Measurements from ENCODE around the gene NFU1. TPM values are rescaled to one million over a fixed set of nuclear protein-coding genes. Genes with fewer than 3 reads are reported as not detected.

NFU1 gene
- total and polyA plus RNA-seq, 9 of the 15 experiments (the other 6 are each of a cell fraction or from before 2014, with no cell fraction given): 33.3 to 61.8 (median 53.7) TPM

DNA sequence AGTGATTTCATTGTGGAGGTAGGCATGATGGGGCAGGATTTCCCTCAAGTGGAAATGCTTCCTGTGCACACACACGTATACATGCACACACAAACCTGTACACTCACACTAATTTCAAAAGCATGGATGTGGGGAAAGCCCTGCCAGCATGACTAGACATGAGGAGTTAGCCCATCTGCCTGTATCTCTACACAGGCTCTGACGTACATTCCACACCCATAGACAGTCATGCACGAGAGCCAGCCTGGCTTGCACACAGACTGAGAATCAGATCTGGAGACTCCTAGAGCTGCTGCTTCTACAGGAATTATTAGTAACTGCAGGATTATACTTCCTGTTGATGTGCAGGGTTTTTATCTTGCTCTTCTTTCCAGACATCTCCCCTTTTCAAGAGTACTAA, 27.3 kb upstream of the NFU1 start:
- H2AFZ ChIP-seq (ENCODE audit: low read depth, low read length): no peak overlapping the region
- peak in 2 of 4 experiments; percentile 9 to 12 for DNase-seq (ENCODE audit: extremely low read depth in 1 of 4, low spot score in 3 of 4)
- no peaks in the 10 kb centered on the region for H3K79me2 ChIP-seq (ENCODE audit: control insufficient read depth, insufficient read depth, low read length)
- CTCF ChIA-PET (ENCODE audit: low intra/inter-chr PET ratio): no interaction called here
- ATAC-seq: peak; percentile 79
- H3K27me3 ChIP-seq (ENCODE audit: control insufficient read depth in 2 of 2, insufficient read depth in 2 of 2, low read length in 2 of 2): no peaks in the 10 kb centered on the region
- no peak overlapping the region for H3K27ac ChIP-seq (ENCODE audit: extremely low read depth, low read depth, low read length)
- intact Hi-C loops (cut with micrococcal nuclease) (no loop called here), in situ Hi-C loops (cut with MboI) (no loop called here)
- H3K36me3 ChIP-seq (ENCODE audit: control insufficient read depth, insufficient read depth, low read length): no peaks in the 10 kb centered on the region; the same call in 2 of the 3 replicates
- H3K4me3 ChIP-seq: no peak overlapping the region
- POLR2A ChIA-PET: interaction anchor here (0.6 to 1.7 kb wide), 4 partner anchors 11 to 24 kb away, joined by 3 to 6 read pairs (median 5); no protein-coding TSS in a partner anchor
- TF ChIP-seq CREM (IDR thresholded peaks at IDR 0.05; ENCODE audit: low read depth) (0 out of 2 replicates have a peak, but pooled peaks have one; percentile 15), ATF1 (CRISPR knock-in tag; IDR thresholded peaks at IDR 0.05) (no peak), ATF1 (tag; IDR thresholded peaks at IDR 0.05) (0 out of 2 replicates have a peak, but pooled peaks have one; percentile 15), BHLHE40 (IDR thresholded peaks at IDR 0.05; ENCODE audit: low read length) (0 out of 2 replicates have a peak, but pooled peaks have one; percentile 25)
- TF ChIP-seq, protein P1, sequence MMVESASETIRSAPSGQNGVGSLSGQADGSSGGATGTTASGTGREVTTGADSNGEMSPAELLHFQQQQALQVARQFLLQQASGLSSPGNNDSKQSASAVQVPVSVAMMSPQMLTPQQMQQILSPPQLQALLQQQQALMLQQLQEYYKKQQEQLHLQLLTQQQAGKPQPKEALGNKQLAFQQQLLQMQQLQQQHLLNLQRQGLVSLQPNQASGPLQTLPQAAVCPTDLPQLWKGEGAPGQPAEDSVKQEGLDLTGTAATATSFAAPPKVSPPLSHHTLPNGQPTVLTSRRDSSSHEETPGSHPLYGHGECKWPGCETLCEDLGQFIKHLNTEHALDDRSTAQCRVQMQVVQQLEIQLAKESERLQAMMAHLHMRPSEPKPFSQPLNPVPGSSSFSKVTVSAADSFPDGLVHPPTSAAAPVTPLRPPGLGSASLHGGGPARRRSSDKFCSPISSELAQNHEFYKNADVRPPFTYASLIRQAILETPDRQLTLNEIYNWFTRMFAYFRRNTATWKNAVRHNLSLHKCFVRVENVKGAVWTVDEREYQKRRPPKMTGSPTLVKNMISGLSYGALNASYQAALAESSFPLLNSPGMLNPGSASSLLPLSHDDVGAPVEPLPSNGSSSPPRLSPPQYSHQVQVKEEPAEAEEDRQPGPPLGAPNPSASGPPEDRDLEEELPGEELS (CRISPR knock-in tag; IDR thresholded peaks at IDR 0.05; ENCODE audit: borderline replicate concordance): no peak
- TF ChIP-seq, protein P2, sequence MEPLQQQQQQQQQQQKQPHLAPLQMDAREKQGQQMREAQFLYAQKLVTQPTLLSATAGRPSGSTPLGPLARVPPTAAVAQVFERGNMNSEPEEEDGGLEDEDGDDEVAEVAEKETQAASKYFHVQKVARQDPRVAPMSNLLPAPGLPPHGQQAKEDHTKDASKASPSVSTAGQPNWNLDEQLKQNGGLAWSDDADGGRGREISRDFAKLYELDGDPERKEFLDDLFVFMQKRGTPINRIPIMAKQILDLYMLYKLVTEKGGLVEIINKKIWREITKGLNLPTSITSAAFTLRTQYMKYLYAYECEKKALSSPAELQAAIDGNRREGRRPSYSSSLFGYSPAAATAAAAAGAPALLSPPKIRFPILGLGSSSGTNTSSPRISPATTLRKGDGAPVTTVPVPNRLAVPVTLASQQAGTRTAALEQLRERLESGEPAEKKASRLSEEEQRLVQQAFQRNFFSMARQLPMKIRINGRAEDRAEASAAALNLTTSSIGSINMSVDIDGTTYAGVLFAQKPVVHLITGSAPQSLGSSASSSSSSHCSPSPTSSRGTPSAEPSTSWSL (CRISPR knock-in tag; IDR thresholded peaks at IDR 0.05; ENCODE audit: borderline replicate concordance): no peak
- H3K9me1 ChIP-seq (ENCODE audit: control insufficient read depth, insufficient read depth, low read length): no peaks in the 10 kb centered on the region
- 33% methylated on average over 3 of the region's 3 CpGs for WGBS (ENCODE audit: insufficient coverage, low coverage, missing lambda C conversion rate)
- H3K4me1 ChIP-seq (replicated peaks in 1 of 2; ENCODE audit: control insufficient read depth in 2 of 2, insufficient read depth in 2 of 2, low read length in 2 of 2): no peaks in the 10 kb centered on the region
- FAIRE-seq: no peak
- H3K9ac ChIP-seq (ENCODE audit: insufficient read depth in 1 of 2, low read depth in 2 of 2, low read length in 2 of 2): no peak overlapping the region
- no peak overlapping the region for H3K4me2 ChIP-seq (ENCODE audit: insufficient read depth, low read length)
- no peaks in the 10 kb centered on the region for H4K20me1 ChIP-seq (replicated peaks; ENCODE audit: control insufficient read depth, insufficient read depth, low read length)
- BruUV-seq (replicated peaks): no TSS peak
- H3K9me3 ChIP-seq (replicated peaks; ENCODE audit: control insufficient read depth, insufficient read depth, low read depth, low read length): no peaks in the 10 kb centered on the region

All from K562 (cell line).